ENCODE results near the gene FAM187B.

DNA sequence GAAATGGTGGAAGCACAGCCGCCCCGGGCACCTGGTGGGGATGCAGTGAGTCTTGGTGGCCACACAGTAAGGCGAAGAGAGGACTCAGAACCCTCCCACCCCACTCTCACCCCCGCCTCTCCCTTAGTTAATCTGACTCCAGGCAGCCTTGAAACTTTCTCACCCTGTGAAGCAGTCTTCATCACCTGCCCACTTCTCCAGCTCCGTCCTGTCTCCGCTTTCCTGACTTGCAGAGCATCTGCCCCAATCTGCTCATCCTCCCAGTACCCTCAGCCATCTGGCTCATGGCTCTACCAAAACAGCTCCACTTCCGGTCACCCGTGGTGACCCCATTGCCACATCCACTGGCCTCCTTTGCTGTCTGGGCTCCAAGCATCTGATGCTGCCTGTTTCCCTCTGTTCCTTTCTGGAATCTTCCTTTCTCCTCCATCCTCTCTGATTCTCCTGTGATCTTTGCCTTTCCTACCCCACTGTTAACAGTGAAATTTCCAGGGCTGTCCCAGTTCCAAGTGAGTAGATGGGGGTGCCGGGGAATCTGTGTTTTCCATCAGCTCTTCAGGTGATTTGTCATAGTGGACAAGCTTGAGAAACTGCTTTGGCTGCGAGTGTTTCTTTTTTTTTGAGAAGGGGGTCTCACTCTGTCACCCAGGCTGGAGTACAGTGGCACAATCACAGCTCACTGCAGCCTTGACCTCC lies 44.6 kb upstream of the FAM187B start:
- no peak for TF ChIP-seq CTCF (IDR thresholded peaks at IDR 0.05; ENCODE audit: low read depth, low read length, missing input control)
- TF ChIP-seq YY1 (IDR thresholded peaks at IDR 0.05): no peak
- TF ChIP-seq ZBTB33 (IDR thresholded peaks at IDR 0.05): no peak
- no peak for TF ChIP-seq JUND (IDR thresholded peaks at IDR 0.05)
- no peak for TF ChIP-seq SP1 (IDR thresholded peaks at IDR 0.05)
- TF ChIP-seq TAF1 (conservative IDR thresholded peaks at IDR 0.05): no peak
- no peak for TF ChIP-seq ATF3 (IDR thresholded peaks at IDR 0.05)
- no peak for TF ChIP-seq EGR1 (IDR thresholded peaks at IDR 0.05; ENCODE audit: low read depth in 2 of 2)
- TF ChIP-seq, protein P1, sequence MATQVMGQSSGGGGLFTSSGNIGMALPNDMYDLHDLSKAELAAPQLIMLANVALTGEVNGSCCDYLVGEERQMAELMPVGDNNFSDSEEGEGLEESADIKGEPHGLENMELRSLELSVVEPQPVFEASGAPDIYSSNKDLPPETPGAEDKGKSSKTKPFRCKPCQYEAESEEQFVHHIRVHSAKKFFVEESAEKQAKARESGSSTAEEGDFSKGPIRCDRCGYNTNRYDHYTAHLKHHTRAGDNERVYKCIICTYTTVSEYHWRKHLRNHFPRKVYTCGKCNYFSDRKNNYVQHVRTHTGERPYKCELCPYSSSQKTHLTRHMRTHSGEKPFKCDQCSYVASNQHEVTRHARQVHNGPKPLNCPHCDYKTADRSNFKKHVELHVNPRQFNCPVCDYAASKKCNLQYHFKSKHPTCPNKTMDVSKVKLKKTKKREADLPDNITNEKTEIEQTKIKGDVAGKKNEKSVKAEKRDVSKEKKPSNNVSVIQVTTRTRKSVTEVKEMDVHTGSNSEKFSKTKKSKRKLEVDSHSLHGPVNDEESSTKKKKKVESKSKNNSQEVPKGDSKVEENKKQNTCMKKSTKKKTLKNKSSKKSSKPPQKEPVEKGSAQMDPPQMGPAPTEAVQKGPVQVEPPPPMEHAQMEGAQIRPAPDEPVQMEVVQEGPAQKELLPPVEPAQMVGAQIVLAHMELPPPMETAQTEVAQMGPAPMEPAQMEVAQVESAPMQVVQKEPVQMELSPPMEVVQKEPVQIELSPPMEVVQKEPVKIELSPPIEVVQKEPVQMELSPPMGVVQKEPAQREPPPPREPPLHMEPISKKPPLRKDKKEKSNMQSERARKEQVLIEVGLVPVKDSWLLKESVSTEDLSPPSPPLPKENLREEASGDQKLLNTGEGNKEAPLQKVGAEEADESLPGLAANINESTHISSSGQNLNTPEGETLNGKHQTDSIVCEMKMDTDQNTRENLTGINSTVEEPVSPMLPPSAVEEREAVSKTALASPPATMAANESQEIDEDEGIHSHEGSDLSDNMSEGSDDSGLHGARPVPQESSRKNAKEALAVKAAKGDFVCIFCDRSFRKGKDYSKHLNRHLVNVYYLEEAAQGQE (IDR thresholded peaks at IDR 0.05): no peak
- TF ChIP-seq NR2F2 (IDR thresholded peaks at IDR 0.05): no peak
- TF ChIP-seq, protein P2, sequence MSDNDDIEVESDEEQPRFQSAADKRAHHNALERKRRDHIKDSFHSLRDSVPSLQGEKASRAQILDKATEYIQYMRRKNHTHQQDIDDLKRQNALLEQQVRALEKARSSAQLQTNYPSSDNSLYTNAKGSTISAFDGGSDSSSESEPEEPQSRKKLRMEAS (IDR thresholded peaks at IDR 0.05): no peak
- TF ChIP-seq RAD21 (IDR thresholded peaks at IDR 0.05): no peak
- TF ChIP-seq GABPA (IDR thresholded peaks at IDR 0.05 in 1 of 2, conservative IDR thresholded peaks at IDR 0.05 in 1 of 2): no peak
- no peak for TF ChIP-seq FOXA1 (IDR thresholded peaks at IDR 0.05)

Measured in liver (tissue), 3 donors.